Stimulated activated naive CD8-positive, alpha-beta T cell treated with anti-CD3 and anti-CD28 coated beads, Interleukin-15, amount 100 ng/mL, for 72 hours (primary cell): ENCODE results near the gene SVOPL.

Experiments used
- ATAC-seq: fragments of 150-1000 bp; cut with Tn5 transposase; 2 replicates; pipeline ENCODE4 v1.10.0; 2021; ENCODE audit warnings: mild to moderate bottlenecking, moderate library complexity
- DNase-seq, 2 donors: peaks; one replicate each; pipeline ENCODE4 v3.0.0; 2021 to 2022
- H3K27ac Mint-ChIP-seq, 2 donors: one replicate each; pipeline ENCODE4 v1.8.0; 2022; ENCODE audit warnings: mild to moderate bottlenecking in 2 of 2, mixed read lengths in 2 of 2, moderate library complexity in 2 of 2
- H3K27me3 Mint-ChIP-seq: one replicate; pipeline ENCODE4 v1.8.0; 2022; ENCODE audit warnings: mixed read lengths
- H3K4me1 Mint-ChIP-seq: one replicate; pipeline ENCODE4 v1.8.0; 2022; ENCODE audit warnings: mild to moderate bottlenecking, mixed read lengths
- H3K4me3 Mint-ChIP-seq, 2 donors: one replicate each; pipeline ENCODE4 v1.8.0; 2022; ENCODE audit warnings: mild to moderate bottlenecking in 2 of 2, mixed read lengths in 2 of 2, moderate library complexity in 1 of 2
- H3K9me3 Mint-ChIP-seq, 2 donors: one replicate each; pipeline ENCODE4 v1.8.0; 2022; ENCODE audit warnings: mixed read lengths in 2 of 2

SVOPL gene

DNA sequence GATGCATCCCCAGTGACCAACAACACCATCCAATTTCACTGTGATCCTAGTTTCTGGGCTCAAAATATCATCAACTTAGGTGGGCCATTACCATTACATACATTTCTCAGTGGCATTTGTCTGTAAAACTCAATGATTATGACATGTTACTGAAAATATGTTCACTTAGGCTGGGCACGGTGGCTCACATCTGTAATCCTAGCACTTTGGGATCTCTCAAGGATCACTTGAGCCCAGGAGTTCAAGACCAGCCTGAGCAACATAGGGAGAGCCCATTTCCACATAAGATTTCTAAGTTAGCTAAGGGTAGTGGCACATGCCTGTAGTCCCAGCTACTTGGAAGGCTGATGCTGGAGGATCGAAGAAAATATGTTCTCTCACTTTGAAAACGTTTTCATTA lies 150.1 kb downstream of the SVOPL start:
- Mint-ChIP-seq H3K27ac (no peak overlapping the region), H3K9me3 (no peaks in the 10 kb centered on the region), H3K4me3 (no peak overlapping the region), H3K27me3 (no peaks in the 10 kb centered on the region), H3K4me1 (no peaks in the 10 kb centered on the region)
- ATAC-seq (no peak), DNase-seq (no peak)

DNA sequence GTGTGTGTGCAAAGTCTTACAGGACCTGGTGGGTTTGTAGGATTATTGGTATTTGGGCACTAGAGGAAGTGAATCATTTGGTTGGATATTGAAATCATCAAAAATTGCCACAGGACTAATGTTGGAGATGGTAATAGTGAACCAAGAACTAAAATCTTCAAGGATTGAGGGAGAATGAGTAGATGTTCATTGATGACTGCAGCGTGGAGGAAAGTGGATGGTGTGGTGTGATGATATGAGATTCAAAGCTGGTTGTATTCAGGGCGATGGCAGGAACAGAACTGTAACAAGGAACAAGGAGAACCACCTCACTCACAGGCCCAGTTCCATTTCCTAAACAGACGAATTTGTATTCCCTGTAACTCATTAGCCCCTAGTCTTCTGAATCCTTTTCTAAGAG lies 150.8 kb downstream of the SVOPL start:
- no peak overlapping the region for H3K4me3 Mint-ChIP-seq
- no peaks in the 10 kb centered on the region for H3K9me3 Mint-ChIP-seq
- DNase-seq (no peak), ATAC-seq (no peak)
- H3K27me3 Mint-ChIP-seq = no peaks in the 10 kb centered on the region
- no peak overlapping the region for H3K27ac Mint-ChIP-seq
- no peaks in the 10 kb centered on the region for H3K4me1 Mint-ChIP-seq

DNA sequence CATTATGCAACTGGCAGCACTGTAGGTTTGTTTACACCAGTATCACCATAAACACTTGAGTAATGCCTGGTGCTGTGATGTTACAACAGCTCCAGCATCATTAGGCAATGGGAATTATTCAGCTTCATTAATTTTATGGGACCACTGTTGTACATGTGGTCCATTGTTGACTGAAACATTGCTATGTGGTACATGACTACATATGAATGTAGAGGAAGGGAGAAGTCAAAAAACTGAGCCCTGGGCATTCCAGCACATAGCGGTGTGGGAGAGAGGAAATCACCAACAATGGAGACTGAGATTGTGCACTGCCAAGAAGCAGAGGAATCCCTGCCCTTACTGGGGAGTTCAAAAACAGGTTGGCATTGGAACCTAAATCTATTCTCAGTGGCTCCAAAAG lies 152.1 kb downstream of the SVOPL start:
- DNase-seq (no peak), ATAC-seq (no peak)
- H3K27ac Mint-ChIP-seq = no peak overlapping the region
- H3K4me3 Mint-ChIP-seq = no peak overlapping the region
- H3K9me3 Mint-ChIP-seq = no peaks in the 10 kb centered on the region
- no peaks in the 10 kb centered on the region for H3K4me1 Mint-ChIP-seq
- H3K27me3 Mint-ChIP-seq = no peaks in the 10 kb centered on the region

DNA sequence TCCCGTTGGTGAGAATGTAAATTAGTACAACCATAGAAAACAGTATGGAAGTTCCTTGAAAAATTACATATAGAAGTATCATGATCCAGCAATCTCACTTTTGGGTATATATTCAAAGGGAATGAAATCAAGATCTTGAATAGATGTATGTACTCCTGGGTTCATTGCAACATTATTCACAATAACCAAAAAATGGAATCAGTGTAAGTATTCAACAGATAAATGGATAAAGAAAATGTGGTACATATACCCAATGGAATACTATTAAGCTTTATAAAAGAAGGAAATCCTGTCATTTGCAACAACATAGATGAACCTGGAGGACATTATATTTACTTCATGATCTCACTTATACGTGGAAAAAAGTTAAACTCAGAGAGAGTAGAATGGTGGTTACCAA lies 154.3 kb downstream of the SVOPL start:
- H3K27ac Mint-ChIP-seq = no peak overlapping the region
- no peaks in the 10 kb centered on the region for H3K27me3 Mint-ChIP-seq
- H3K9me3 Mint-ChIP-seq = no peaks in the 10 kb centered on the region
- DNase-seq (no peak), ATAC-seq (no peak)
- H3K4me3 Mint-ChIP-seq = no peak overlapping the region
- H3K4me1 Mint-ChIP-seq = peaks cover 6% of the 10 kb centered on the region

DNA sequence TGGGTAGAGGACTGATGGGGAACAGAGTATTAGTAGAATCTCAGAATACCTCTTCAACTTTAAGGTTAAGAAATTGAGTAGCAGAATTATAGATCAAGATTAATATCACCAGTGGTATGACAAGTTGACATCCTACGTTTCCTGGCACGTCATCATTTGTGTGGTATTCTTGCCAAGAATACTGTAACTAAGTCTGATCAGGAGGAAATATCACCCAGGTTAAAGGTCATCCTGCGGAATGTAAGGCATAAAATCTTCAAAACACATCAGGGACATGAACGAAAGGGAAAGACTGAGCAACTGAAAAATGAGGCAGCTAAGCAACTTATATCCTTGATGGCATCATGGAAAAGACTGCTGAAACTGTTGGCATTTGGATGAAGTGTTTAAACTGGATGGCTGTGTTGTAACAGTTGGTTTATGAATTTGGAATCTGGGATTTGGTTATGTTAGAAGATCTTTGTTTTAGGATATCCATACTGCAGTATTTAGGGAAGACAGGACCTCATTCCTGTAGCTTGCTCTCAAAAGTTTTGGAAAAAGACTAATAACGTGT lies 155.0 kb downstream of the SVOPL start:
- no peak for ATAC-seq
- no peak overlapping the region for H3K27ac Mint-ChIP-seq
- DNase-seq = no peak
- H3K9me3 Mint-ChIP-seq = no peaks in the 10 kb centered on the region
- no peak overlapping the region for H3K4me3 Mint-ChIP-seq
- H3K27me3 Mint-ChIP-seq = no peaks in the 10 kb centered on the region
- H3K4me1 Mint-ChIP-seq = peaks cover 7% of the 10 kb centered on the region

DNA sequence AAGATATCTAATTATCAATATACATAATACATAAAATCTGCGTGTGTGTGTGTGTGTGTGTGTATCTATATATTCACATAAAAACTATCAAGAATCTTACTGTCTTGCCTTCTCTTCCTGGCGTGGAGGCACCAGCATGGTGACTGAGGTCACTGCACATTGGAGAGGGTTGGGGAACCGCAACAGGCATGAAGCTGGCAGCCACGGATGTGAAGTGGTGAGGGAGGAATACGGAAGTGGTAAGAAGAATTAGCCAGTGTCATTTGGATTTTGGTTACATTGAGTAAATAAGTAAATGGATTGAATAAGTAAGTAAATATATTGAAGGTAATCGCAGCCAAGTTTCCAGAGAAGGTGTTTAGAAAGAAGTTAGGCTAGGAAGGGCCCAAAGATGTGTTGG lies 156.0 kb downstream of the SVOPL start:
- peaks cover 7% of the 10 kb centered on the region for H3K4me1 Mint-ChIP-seq
- no peaks in the 10 kb centered on the region for H3K27me3 Mint-ChIP-seq
- no peak for DNase-seq
- H3K4me3 Mint-ChIP-seq = no peak overlapping the region
- ATAC-seq = no peak
- H3K27ac Mint-ChIP-seq = no peak overlapping the region
- H3K9me3 Mint-ChIP-seq = no peaks in the 10 kb centered on the region
